Measurements from ENCODE around the gene CUBN. TPM values are rescaled to one million over a fixed set of nuclear protein-coding genes. Genes with fewer than 3 reads are reported as not detected.

The CUBN gene
- total and polyA plus RNA-seq, 10 of the 15 experiments (the other 5 are each of a cell fraction or from before 2014, with no cell fraction given), result under 0.01 to 0.14 (median 0.02) TPM; not detected in 6

- Histone ChIP-seq H3K9ac (ENCODE audit: control insufficient read depth, insufficient read depth, low read length) (no peak overlapping the region), H3K79me2 (ENCODE audit: control insufficient read depth, insufficient read depth, low read length) (no peaks in the 10 kb centered on the region), H3K4me1 (ENCODE audit: control insufficient read depth, insufficient read depth, low read length) (no peaks in the 10 kb centered on the region), H3K4me2 (ENCODE audit: control insufficient read depth, insufficient read depth) (no peak overlapping the region), H4K20me1 (ENCODE audit: control insufficient read depth, insufficient read depth) (no peaks in the 10 kb centered on the region), H3K27ac (ENCODE audit: control insufficient read depth, insufficient read depth) (no peak overlapping the region), H3K27me3 (replicated peaks in 1 of 2; ENCODE audit: control insufficient read depth in 2 of 2, insufficient read depth in 2 of 2, low read length in 1 of 2) (no peaks in the 10 kb centered on the region; a peak in 1 of 4 replicates), H2AFZ (ENCODE audit: control insufficient read depth, low read depth, low read length) (no peak overlapping the region), H3K36me3 (ENCODE audit: control insufficient read depth in 2 of 2, insufficient read depth in 2 of 2, low read length in 1 of 2) (no peaks in the 10 kb centered on the region), H3K9me3 (replicated peaks; ENCODE audit: control insufficient read depth, insufficient read depth, low read length) (no peaks in the 10 kb centered on the region; the same call in 2 of the 3 replicates), H3K4me3 (no peak overlapping the region)
- intact Hi-C loops (cut with micrococcal nuclease; ENCODE audit: unreplicated experiment), result no loop called here
- no peak for TF ChIP-seq SUZ12 (IDR thresholded peaks at IDR 0.05; ENCODE audit: unreplicated experiment)
- TF ChIP-seq NR2C1 (IDR thresholded peaks at IDR 0.05), result no peak
- TF ChIP-seq BCLAF1 (IDR thresholded peaks at IDR 0.05), result no peak
- TF ChIP-seq SPI1 (IDR thresholded peaks at IDR 0.05; ENCODE audit: borderline replicate concordance, insufficient read depth, low read depth, low read length), result no peak
- TF ChIP-seq SREBF2 (IDR thresholded peaks at IDR 0.05; ENCODE audit: low read length), result no peak
- TF ChIP-seq WRNIP1 (IDR thresholded peaks at IDR 0.05; ENCODE audit: borderline replicate concordance, low read depth, low read length), result no peak
- TF ChIP-seq ZBTB4 (CRISPR knock-in tag; IDR thresholded peaks at IDR 0.05), result no peak
- TF ChIP-seq BHLHE40 (IDR thresholded peaks at IDR 0.05; ENCODE audit: borderline replicate concordance in 1 of 2, low read depth in 2 of 2, low read length in 1 of 2), result no peak
- no peak for TF ChIP-seq BCL11A (IDR thresholded peaks at IDR 0.05; ENCODE audit: low read depth, low read length)
- TF ChIP-seq USF2 (IDR thresholded peaks at IDR 0.05; ENCODE audit: borderline replicate concordance, low read depth, low read length), result no peak
- DNase-seq (ENCODE audit: low read depth, low spot score) (no peak), FAIRE-seq (no peak), ATAC-seq (no peak)
- WGBS (ENCODE audit: insufficient coverage, insufficient replicate concordance, low lambda C conversion rate, missing lambda C conversion rate), result 96% methylated on average over 4 of the region's 4 CpGs
- RAD21 ChIA-PET (ENCODE audit: unreplicated experiment), result no interaction called here
- in situ Hi-C loops (cut with MboI), result no loop called here
- POLR2A ChIA-PET, result interaction anchor here (0.6 kb wide), 1 partner anchor 54 kb away, joined by 5 read pairs; no protein-coding TSS in a partner anchor
- no TSS peak for BruUV-seq (replicated peaks)
- SMC1A ChIA-PET (ENCODE audit: uncharacterized antibody, unreplicated experiment), result interaction anchor here (0.7 kb wide), 1 partner anchor 84 kb away, joined by 3 read pairs; no protein-coding TSS in a partner anchor
- CTCF ChIA-PET, result interaction anchor here (1.2 kb wide), 1 partner anchor 29 kb away, joined by 3 read pairs; no protein-coding TSS in a partner anchor
These were observed 105.2 kb downstream of the CUBN start for GRCh38 chr10:17024461-17024860.

Data from GM12878 (cell line).